Measurements from ENCODE around the gene SCGB1A1. TPM values are rescaled to one million over a fixed set of nuclear protein-coding genes. Genes with fewer than 3 reads are reported as not detected.

SCGB1A1 gene, protein sequence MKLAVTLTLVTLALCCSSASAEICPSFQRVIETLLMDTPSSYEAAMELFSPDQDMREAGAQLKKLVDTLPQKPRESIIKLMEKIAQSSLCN
- not detected in 2 replicates for total RNA-seq
- long read RNA-seq, result 0 reads

DNA sequence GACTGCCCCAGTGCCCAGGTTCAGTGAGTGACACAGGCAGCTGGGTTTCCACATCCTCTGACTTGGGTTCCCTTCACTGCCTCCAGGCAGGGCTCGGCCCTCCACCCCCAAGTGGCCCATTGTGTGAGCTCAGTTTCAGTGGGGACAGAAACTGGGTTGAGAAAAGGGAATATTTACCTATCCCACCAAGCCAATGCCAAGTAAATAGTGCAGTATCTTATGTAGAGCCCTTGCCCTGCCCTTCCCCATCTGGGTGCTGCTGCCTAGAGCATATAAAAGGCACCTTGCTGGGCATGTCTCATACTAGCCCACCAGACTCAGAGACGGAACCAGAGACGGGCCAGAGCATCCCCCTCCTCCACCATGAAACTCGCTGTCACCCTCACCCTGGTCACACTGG, at the start of gene SCGB1A1:
Gene SCGB1A1, plus strand, starts transcription at position 301 of the 400 bp plus-strand sequence. Its CDS starts 63 bp downstream, at position 364.
- peaks cover 9% of the 10 kb centered on the region for H3K4me1 Mint-ChIP-seq
- TF ChIP-seq, protein P1, sequence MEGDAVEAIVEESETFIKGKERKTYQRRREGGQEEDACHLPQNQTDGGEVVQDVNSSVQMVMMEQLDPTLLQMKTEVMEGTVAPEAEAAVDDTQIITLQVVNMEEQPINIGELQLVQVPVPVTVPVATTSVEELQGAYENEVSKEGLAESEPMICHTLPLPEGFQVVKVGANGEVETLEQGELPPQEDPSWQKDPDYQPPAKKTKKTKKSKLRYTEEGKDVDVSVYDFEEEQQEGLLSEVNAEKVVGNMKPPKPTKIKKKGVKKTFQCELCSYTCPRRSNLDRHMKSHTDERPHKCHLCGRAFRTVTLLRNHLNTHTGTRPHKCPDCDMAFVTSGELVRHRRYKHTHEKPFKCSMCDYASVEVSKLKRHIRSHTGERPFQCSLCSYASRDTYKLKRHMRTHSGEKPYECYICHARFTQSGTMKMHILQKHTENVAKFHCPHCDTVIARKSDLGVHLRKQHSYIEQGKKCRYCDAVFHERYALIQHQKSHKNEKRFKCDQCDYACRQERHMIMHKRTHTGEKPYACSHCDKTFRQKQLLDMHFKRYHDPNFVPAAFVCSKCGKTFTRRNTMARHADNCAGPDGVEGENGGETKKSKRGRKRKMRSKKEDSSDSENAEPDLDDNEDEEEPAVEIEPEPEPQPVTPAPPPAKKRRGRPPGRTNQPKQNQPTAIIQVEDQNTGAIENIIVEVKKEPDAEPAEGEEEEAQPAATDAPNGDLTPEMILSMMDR (conservative IDR thresholded peaks at IDR 0.05), result no peak
- no peaks in the 10 kb centered on the region for H3K36me3 Mint-ChIP-seq (ENCODE audit: low read depth)
- DNase-seq (ENCODE audit: low read depth, low spot score), result no peak
- no peak within 1 kb of the TSS for H3K4me3 Mint-ChIP-seq
- H3K9me3 Mint-ChIP-seq, result no peaks in the 10 kb centered on the region
- peaks cover 15% of the 10 kb centered on the region for H3K27me3 Mint-ChIP-seq (ENCODE audit: low read depth)
- peak within 1 kb of the TSS; percentile 57 for H3K27ac Mint-ChIP-seq (ENCODE audit: unreplicated experiment)

DNA sequence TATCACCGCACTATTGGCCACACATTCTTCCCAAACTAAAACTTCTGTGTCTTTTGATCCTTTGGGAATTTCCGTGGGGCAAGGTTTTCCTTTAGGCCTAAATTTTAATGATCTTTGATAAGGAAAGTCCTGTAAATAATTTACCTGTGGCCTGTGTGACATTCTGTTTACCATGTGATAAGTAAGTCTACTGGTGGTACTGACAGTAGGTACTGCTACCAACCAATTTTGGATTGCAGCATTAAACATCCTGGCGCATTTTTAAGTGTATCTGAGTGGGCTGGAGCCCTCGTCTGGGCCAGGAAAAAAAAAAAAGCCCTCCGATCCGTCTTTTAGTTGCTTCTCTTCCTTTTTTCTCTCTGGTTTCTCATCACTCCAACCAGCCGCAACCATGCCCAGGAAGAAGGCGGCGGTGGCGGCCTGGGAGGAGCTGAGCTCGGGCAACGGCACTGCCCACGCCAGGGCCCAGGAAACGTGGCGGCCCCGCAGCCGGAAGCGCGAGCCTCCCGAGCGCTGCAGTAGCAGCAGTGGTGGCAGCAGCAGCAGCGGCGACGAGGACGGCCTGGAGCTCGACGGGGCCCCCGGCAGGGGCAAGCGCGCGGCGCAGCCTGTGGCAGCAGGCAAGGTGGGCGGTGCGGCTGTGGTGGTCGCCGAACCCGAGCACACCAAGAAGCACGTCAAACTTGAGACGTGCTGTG, 47.9 kb upstream of the SCGB1A1 start:
- H3K36me3 Mint-ChIP-seq (ENCODE audit: low read depth), result peaks cover 26% of the 10 kb centered on the region
- H3K27ac Mint-ChIP-seq (ENCODE audit: unreplicated experiment), result no peak overlapping the region
- no peak for DNase-seq (ENCODE audit: low read depth, low spot score)
- H3K9me3 Mint-ChIP-seq, result peaks cover 5% of the 10 kb centered on the region
- H3K4me3 Mint-ChIP-seq, result no peak overlapping the region
- no peaks in the 10 kb centered on the region for H3K4me1 Mint-ChIP-seq
- H3K27me3 Mint-ChIP-seq (ENCODE audit: low read depth), result no peaks in the 10 kb centered on the region
- TF ChIP-seq, protein P1 (conservative IDR thresholded peaks at IDR 0.05), result no peak

DNA sequence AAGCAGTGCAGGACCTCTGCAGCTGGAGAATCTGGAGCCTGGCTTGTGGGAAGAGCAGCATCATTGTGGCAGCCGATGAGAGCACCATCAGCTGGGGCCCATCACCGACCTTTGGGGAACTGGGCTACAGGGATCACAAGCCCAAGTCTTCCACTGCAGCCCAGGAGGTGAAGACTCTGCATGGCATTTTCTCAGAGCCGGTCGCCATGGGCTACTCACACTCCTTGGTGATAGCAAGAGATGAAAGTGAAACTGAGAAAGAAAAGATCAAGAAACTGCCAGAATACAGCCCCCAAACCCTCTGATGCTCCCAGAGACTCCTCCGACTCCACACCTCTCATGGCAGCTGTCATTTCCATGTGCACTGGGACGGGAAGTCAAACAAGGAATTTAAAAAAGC, 46.0 kb upstream of the SCGB1A1 start:
- no peak for DNase-seq (ENCODE audit: low read depth, low spot score)
- H3K9me3 Mint-ChIP-seq, result peaks cover 5% of the 10 kb centered on the region
- TF ChIP-seq, protein P1 (conservative IDR thresholded peaks at IDR 0.05), result no peak
- no peaks in the 10 kb centered on the region for H3K4me1 Mint-ChIP-seq
- no peaks in the 10 kb centered on the region for H3K27me3 Mint-ChIP-seq (ENCODE audit: low read depth)
- no peak overlapping the region for H3K4me3 Mint-ChIP-seq
- H3K27ac Mint-ChIP-seq (ENCODE audit: unreplicated experiment), result no peak overlapping the region
- H3K36me3 Mint-ChIP-seq (ENCODE audit: low read depth), result peaks cover 26% of the 10 kb centered on the region

DNA sequence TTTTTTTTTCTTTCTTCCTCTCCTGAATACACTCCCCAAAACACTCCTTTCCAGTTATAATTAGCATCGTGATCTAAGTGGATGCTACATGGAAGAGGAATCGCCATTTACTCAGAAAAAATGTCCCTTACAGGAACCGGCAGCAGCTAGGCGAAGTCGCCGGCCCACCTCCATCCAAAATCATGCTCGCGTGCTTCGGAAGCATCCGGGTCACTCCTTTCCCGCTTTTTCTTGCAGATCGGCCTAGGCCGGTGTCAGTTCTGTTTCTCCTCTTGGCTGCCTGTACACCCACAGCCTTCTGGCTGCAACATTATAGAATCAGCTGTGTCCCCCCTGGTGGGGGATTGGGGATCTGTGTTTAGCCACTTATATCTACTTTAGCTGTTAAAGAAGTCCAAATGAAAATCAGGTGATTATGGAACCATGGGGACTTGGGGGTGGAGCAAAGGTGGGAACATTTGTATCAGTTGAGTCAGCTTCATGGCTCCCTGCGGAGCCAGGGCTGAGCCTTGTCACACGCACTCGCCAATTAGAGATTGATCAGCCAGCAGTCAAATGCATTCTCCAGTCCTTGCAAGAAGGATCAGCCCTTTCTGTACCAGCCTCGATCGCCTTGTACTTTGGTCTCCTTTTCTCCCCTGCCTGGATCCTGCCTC, 45.2 kb upstream of the SCGB1A1 start:
- Mint-ChIP-seq H3K27ac (ENCODE audit: unreplicated experiment) (no peak overlapping the region), H3K4me1 (peaks cover 4% of the 10 kb centered on the region), H3K36me3 (ENCODE audit: low read depth) (peaks cover 20% of the 10 kb centered on the region), H3K27me3 (ENCODE audit: low read depth) (no peaks in the 10 kb centered on the region), H3K4me3 (no peak overlapping the region), H3K9me3 (no peaks in the 10 kb centered on the region)
- DNase-seq (ENCODE audit: low read depth, low spot score), result no peak
- TF ChIP-seq, protein P1 (conservative IDR thresholded peaks at IDR 0.05), result no peak

DNA sequence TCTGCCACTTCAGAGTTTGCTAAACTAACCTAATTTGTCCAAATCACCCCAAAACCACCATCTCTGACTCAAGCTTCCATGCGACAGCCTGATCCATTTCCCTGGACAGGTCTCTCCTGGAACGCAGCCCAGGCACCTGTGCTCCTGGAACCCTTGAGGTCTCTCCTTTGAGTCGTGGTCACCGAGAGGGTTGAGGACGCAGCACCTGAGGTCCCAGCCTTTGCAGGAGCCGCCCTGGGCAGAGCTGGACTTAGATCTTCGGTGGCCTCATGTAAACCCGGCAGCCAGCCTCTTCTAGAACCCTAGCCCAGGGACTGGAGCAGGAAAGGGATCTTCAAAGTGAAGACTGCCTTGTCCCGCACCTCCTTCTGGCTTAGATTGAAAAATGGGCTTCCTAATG, 44.0 kb upstream of the SCGB1A1 start:
- H3K27me3 Mint-ChIP-seq (ENCODE audit: low read depth), result no peaks in the 10 kb centered on the region
- H3K27ac Mint-ChIP-seq (ENCODE audit: unreplicated experiment), result no peak overlapping the region
- DNase-seq (ENCODE audit: low read depth, low spot score), result no peak
- peaks cover 12% of the 10 kb centered on the region for H3K36me3 Mint-ChIP-seq (ENCODE audit: low read depth)
- no peak overlapping the region for H3K4me3 Mint-ChIP-seq
- H3K9me3 Mint-ChIP-seq, result no peaks in the 10 kb centered on the region
- H3K4me1 Mint-ChIP-seq, result peaks cover 16% of the 10 kb centered on the region
- TF ChIP-seq, protein P1 (conservative IDR thresholded peaks at IDR 0.05), result no peak
